ENCODE results near the gene ARID1A.

GRCh38 chr1:26706315-26706714, 10.5 kb downstream of the ARID1A start:
- TF ChIP-seq POLR2A (IDR thresholded peaks at IDR 0.05; ENCODE audit: low read length) (no peak), JUN (IDR thresholded peaks at IDR 0.05) (no peak), MYC (IDR thresholded peaks at IDR 0.05; ENCODE audit: borderline replicate concordance, low read length) (no peak), MAFK (IDR thresholded peaks at IDR 0.05; ENCODE audit: partially characterized antibody) (no peak), KDM5A (IDR thresholded peaks at IDR 0.05) (no peak), KDM1A (IDR thresholded peaks at IDR 0.05; ENCODE audit: low read depth) (no peak), CHD4 (IDR thresholded peaks at IDR 0.05; ENCODE audit: borderline replicate concordance) (no peak), EHMT2 (IDR thresholded peaks at IDR 0.05; ENCODE audit: low read depth) (no peak), CHD2 (IDR thresholded peaks at IDR 0.05; ENCODE audit: low read length, partially characterized antibody) (no peak), BCL3 (IDR thresholded peaks at IDR 0.05) (no peak), EP300 (IDR thresholded peaks at IDR 0.05) (no peak), E2F6 (IDR thresholded peaks at IDR 0.05; ENCODE audit: borderline replicate concordance, low read depth) (peak; percentile 39; the same call in 1 of the 2 replicates)
- TF ChIP-seq, protein P1, sequence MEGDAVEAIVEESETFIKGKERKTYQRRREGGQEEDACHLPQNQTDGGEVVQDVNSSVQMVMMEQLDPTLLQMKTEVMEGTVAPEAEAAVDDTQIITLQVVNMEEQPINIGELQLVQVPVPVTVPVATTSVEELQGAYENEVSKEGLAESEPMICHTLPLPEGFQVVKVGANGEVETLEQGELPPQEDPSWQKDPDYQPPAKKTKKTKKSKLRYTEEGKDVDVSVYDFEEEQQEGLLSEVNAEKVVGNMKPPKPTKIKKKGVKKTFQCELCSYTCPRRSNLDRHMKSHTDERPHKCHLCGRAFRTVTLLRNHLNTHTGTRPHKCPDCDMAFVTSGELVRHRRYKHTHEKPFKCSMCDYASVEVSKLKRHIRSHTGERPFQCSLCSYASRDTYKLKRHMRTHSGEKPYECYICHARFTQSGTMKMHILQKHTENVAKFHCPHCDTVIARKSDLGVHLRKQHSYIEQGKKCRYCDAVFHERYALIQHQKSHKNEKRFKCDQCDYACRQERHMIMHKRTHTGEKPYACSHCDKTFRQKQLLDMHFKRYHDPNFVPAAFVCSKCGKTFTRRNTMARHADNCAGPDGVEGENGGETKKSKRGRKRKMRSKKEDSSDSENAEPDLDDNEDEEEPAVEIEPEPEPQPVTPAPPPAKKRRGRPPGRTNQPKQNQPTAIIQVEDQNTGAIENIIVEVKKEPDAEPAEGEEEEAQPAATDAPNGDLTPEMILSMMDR (IDR thresholded peaks at IDR 0.05), result no peak
